HG02763 (cell line): ENCODE results near the gene CYP26C1.

ENCODE experiments used
- ATAC-seq: cut with Tn5 transposase; IDR thresholded peaks from one replicate; pipeline ENCODE4 v1.9.1; 2021; ENCODE audit warnings: mild to moderate bottlenecking, moderate library complexity; ENCODE audit not compliant: unreplicated experiment

CYP26C1 gene, protein sequence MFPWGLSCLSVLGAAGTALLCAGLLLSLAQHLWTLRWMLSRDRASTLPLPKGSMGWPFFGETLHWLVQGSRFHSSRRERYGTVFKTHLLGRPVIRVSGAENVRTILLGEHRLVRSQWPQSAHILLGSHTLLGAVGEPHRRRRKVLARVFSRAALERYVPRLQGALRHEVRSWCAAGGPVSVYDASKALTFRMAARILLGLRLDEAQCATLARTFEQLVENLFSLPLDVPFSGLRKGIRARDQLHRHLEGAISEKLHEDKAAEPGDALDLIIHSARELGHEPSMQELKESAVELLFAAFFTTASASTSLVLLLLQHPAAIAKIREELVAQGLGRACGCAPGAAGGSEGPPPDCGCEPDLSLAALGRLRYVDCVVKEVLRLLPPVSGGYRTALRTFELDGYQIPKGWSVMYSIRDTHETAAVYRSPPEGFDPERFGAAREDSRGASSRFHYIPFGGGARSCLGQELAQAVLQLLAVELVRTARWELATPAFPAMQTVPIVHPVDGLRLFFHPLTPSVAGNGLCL

DNA sequence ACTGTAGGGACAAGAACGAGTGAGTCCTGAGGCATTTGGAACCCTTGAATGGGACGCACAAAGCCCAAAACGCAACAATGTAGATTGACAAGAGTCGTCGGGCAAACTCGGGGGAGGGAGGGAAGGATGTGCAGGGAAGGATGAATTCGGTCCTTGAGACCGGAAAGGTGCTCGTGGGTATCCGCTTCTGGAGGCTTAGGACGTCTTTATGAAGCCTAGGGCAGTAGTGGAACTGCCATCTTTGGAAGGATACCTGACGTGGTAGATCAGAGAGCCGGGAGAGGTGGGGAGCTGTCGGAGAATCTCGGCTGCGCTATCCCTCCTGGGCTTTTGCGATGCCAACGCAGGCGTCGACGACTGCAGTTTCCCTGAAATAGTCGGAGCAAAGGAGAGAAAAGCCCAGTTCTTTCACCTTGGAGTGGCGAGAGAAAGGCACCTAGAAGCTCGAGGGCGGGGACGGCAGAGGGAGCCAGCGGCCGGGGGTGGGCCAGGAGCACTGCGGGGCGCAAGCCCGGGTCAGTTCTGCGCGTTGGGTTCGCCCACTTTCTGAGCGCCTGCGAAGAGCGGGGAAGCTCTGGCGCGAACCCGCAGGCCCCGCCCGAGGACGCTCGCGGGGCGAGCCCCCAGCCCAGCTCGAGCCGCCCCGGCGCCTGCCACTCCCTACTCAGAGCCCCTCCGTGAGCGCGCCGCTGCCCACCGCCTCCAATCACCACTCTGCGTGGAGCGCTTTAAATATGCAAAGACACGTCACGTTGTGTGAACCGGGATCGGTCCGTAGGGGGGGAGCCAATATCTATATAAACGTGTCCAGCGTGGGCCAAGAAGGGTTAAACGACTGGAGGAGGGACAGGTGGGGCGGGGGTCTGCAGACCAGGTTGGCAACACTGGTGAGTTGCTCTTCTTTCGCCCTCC, at the start of gene CYP26C1:
Gene CYP26C1 (plus strand): TSS at position 824 of the 912 bp plus-strand sequence. CDS start 466 bp downstream, outside the sequence.
- no peak for ATAC-seq

DNA sequence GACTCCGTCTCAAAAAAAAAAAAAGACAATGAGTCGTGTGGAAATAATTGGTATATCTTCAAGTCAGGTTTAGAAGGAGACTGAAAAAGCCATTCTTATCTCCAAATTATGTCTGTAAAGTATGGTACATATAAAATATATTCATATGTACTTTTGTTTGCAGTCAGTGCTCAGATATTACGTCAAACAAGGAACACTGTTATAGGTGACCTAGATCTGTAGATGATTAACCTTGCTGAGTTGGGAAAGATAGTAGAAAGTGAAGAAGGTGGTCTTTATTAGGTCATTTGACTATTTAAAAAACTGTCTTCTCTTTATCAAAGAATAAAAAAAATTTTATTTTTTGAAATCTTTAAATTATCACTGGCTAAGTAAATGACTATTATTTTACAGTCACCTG, 44.9 kb upstream of the CYP26C1 start:
- no peak for ATAC-seq

DNA sequence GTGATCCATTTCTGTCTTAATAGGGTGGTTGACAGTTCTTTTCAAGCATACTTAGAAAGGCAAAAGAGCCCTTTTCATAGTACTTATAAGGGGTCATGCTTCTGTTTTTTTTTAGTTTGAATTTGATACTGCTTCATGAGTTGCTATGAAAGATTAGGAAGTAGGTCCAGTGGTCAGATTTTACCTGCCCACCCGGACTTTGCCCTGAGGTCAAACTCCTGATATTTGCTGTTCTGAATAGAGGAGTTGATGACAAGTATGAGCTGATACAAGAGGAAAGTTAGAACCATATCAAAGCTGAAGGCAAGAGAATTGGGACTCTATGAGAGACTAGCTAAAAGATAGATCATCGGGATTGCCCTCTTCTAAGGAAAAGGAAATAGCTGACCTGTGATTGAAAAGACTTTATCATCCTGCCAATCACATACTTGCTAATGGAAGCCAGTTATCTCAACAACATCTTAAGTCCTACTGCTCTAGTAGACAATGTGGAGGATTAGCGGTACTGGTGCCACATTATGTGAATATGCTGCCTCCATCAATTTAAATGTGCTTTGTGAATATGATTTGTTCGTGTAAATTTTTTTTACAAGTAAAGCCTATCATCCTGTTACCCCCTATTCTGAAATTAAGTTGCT, 37.5 kb upstream of the CYP26C1 start:
- no peak for ATAC-seq

DNA sequence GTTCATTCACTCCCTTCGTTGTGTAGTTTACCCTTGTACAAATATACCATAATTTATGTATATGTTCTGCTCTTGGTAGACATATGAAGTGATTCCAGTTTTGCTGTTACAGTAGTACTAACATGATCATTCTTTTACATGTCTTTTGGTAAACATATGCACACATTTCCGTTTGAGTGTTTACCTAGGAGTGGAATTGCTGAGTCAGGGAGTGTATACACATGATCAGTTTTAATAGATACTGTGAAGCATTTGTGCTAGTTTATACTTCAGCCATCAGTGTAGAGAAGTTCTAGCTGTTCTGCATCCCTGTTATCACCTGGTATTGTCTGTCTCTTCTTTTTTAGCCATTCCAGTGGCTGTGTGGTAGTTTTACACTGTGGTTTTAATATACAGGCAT, 34.5 kb upstream of the CYP26C1 start:
- no peak for ATAC-seq

DNA sequence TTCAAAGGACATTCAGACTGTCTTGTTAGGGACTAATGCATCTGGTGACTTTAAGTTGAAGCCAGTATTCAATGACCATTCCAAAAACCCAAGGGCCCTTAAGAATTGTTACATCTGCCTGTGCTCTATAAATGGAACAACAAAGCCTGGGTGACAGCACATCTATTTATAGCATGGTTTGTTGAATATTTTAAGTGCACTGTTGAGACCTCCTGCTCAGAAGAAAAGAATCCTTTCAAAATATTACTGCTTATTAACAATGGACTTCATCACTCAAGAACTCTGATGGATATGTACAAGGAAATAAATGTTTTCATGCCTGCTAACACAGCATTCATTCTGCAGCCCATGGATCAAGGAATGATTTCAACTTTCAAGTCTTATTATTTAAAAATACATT, 33.1 kb upstream of the CYP26C1 start:
- no peak for ATAC-seq

DNA sequence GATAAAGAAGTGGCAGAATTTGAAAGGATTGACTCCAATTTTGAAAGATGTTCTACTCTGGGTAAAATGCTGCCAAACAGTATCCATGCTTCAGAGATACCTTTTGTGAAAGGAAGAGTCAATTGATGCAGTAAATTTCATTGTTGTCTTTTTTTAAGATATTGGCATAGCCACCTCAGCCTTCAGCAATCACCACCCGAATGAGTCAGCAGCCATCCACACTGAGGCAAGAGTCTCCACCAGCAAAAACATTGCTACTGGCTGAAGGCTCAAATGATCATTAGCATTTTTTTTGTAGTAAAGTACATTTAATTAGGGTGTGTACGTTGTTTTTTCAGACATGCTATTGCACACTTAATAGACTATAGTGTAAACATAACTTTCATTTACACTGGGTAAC, 31.7 kb upstream of the CYP26C1 start:
- no peak for ATAC-seq

DNA sequence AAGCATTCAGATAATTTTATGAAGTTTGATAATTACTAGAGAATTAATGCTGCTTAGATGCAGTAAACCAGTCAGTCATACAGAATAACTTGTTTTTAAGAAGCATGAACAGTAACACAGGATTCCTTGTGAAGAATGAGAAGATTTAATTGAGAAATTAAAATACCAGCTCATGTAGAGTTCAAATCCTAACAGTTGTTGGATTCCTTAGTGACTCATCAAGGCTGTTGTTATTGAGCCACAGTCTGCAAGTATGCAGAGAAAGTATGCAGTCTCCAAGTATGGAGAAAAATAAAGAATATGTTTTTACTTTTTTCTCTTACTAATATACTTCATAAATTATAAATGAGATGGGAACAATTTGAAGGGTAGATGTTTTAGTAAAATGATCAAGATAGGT, 30.2 kb upstream of the CYP26C1 start:
- ATAC-seq = no peak

DNA sequence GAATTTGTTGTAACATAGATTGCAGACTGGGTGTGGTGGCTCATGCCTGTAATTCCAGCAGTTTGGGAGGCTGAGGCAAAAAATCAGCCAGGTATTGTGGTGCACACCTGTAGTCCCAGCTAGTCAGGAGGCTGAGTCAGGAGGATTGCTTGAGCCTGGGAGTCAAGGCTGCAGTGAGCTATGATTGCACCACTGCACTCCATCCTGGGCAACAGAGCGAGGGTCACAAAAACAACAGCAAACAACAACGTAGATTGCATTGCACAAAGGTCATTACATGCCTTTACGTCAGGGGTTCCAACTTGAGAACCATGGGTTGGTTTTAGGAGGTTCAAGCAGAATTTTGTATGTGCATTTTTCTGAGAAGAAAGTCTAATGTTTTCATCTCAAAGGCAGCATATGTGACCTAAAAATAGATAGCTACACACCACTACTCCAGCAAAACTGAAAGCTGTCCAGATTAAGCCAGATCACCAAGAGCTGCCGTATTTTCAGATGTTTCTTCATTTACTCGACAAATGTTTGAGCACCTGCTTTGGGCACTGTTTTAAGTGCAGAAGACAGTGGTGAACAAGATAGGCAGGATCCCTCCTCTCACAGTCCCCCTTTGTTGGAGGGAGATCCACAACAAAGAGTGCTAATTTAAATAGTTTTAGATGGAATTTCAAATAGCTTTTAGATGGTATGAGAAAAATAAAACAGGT, 28.3 kb upstream of the CYP26C1 start:
- no peak for ATAC-seq

DNA sequence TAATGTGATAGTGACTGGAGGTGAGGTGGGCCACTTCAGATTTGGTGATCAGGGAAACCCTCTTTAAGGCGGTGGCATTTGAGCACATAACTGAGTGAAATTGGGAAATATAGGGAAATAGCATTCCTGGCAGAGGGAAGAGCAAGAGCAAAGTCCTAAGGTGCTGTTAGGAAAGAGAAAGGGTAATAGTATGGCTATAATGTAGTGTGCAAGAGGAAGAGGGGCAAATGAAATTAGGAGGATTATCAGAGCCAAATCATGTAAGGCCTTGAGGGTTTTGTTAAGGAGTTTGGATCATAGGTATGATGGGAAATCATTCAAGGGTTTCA, 27.8 kb upstream of the CYP26C1 start:
- no peak for ATAC-seq

DNA sequence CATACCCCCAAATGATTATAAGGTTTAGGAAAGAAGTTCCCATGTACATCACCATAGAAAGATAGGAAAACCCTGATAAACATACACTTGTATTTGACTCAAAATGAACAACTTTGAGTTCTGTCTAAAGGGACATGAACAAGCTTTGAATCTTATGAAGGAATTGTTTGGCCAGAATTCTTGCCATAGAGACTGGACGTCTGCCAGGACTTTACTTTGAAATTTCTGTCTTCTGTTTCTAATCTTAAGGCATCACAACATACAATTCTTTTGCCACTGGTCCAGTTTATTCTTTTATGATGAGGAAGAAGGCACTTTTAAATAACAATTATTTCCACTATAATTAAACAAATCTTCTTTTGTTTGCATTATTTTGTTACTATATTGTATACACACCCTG, 26.2 kb upstream of the CYP26C1 start:
- ATAC-seq = no peak

DNA sequence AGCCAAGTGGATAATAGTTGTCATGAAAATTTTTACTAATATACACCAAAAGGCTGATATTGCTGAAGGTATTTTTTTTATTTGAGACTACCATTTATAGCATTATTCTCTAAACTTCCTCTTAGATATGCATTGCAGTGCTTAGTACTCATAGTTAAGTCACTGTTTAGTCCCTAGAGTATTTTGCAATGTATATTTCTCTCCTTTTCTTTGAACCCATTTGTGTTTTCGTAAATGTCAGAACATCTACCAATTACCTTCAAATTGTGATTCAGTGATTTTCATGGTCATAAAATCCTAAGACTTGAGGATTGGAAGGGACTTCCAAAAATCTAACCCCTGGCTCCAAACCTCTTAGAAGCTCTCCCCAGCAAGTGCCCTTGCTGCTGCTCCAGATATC, 21.5 kb upstream of the CYP26C1 start:
- no peak for ATAC-seq

DNA sequence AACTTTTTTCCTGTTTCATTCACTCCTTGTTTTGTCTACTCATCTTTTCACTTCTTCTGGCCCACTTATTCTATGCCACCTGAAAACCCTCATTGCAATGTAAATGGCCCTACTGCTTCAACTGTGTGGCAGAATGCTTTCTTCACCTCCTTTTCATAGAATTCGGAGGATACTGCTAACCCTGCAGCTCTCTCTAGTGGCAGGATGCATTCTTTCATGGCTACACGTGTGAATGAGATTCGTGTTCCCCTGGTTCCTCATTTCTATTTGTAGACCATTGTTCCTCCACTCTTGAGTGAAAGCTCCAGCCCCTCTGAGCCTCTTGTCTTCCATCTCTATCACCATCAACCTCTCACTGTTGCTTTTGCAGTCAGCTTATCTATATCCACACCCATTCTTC, 20.9 kb upstream of the CYP26C1 start:
- ATAC-seq = no peak

DNA sequence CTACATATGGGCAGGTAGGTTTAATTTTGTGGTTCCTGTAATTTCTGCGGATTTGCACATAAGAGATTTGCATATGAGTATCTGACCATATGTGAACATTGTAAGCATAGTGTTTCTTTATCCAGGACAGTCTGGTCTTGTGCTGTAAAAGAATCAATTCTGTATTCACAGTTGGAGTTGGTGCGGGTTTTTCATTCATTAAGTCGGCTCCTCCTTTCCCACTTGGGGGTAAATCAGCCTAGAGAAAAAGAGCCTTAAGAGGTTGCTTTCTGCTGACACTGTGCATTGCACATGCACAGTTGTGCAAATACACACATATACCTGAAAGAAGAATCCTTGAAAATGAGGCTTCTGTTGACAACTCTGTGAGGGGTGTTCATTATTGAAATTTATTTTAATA, 6.1 kb upstream of the CYP26C1 start:
- ATAC-seq = no peak

DNA sequence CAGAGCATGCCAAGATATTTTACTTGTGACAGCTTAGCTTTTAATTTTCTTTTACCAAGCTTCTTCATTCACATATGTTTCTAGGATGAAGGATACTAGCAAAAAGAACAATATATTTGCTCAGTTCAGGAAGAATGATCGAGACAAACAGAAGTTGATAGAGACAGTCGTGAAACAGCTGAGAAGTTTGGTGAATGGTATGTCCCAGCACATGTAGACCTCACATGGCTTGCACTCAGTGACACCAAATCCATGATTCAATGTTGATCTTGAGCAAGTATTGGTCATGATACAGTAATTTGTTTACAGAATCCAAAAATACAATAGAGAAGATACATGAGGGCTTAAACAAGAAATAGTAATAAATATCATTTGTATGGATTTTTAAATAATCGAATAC, 2.5 kb upstream of the CYP26C1 start:
- ATAC-seq = no peak

DNA sequence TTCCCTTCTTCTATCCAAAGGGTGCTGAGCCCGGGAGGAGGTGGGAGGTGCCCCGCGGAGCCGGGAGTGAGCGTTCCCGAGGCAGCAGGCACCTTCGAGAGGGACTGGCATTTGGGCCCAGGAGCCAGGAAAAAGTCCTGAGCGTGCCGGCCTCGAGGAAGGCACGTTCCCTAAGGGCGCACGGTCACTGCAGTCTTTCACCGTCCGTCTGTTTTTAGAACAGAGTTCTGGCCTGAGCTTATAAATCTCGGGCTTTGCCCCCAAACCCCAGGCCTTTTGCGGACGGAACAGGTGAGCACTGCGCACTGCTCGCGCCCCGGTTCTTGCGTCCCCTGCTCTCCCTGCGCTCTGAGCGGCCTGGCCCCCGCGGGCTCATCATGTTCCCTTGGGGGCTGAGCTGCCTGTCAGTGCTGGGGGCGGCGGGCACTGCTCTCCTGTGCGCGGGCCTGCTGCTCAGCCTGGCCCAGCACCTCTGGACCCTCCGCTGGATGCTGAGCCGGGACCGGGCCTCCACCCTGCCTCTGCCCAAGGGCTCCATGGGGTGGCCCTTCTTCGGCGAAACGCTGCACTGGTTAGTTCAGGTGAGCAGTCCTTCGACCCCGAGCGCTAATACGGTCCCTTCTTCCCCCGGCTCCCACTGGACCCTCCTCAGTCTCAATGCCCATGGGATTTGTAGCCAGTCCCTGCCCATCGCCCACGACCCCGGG, 442 bp downstream of the CYP26C1 start:
- ATAC-seq = no peak

DNA sequence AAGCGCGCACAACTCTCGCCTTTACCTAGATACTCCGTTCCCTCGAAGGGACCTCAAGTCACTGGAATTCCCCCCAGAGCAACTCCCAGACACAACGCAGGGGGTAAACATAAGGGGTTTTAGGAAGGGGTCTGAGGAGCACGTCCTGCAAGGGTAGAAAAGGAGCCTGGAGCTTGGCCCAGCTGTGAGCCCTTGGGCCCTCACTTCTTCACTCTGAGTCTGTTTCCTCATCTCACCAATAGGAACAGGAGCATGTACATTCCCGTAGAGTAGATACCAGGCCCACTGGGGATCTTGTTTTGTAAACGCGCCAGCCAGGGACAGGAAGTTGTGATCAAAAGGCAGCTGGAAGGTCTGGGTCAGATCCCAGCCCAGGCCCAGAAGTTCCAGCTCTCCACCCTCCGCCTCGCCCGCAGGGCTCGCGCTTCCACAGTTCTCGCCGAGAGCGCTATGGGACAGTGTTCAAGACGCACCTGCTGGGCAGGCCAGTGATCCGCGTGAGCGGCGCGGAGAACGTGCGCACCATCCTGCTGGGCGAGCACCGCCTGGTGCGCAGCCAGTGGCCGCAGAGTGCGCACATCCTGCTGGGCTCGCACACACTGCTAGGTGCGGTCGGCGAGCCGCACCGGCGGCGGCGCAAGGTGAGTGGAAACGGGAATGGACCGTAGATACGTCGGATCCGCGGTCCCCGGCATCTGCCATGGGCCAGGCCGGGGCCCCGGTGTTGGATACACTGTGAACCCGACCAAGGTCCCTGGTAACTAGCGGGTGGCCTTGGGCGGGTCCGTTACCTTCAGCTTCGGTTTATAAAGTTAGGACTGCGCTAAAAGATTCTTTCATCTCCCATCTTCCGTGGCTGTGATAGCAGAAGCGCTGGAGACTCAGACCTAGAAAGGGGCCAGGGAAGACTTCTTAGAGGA, 1.3 kb downstream of the CYP26C1 start:
- no peak for ATAC-seq

DNA sequence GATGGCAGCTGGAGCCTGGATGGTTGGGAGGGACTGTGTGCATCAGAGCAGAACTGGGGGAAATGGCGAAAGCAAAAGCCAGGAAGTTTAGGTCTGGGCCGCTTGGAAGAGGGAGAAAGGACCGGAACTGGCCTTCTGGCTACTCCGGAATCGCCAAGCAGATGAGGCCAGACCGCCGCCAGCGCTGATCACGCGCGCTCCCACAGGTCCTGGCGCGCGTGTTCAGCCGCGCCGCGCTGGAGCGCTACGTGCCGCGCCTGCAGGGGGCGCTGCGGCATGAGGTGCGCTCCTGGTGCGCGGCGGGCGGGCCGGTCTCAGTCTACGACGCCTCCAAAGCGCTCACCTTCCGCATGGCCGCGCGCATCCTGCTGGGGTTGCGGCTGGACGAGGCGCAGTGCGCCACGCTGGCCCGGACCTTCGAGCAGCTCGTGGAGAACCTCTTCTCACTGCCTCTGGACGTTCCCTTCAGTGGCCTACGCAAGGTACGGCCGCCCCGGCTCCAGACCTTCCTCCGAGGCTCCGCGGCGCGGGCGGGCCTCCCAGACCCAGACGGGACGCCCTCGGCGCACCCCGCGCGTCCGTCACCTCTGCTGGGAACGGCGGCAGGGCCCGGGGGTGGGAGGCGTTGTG, 2.0 kb downstream of the CYP26C1 start:
- ATAC-seq = no peak

DNA sequence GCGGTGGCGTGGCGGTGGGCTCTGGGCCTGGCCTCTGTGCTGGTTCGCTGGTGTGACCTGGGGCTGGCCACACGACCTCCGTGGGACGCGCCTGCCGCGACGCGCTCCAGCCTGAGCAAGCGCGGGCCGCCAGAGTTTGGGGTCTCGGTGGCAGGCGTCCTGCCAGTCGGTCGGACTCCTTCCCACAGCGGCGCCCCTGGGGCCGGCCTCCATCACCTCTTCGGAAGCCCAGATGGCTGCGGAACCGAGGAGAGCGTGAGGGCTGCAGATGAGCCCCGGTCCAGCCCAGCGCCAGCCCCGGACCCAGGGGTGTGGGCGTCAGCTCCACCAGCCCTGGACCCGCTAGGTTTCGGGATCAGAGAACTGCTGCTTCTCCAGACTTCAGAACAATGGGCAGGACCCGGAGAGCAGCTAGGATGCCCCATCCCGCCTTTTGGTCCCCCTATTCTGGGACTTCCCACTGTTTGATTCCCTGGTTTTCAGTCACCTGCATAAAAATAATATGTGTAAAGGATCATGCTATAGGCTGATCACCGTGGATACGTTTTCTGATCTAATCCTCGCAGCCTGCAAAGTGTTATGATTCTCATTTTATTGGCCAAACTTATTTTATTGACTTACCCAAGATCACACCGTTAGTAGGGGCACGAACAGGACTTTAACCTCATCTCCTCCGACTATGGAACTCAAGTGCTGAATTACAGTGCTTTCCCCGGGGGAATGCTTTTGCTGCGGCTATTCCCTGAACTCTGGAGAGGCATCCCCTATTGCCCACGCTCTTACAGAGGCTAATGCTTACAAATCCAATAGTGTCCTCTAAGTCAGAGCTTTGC, 2.8 kb downstream of the CYP26C1 start:
- ATAC-seq = no peak
